ENCODE results near the gene HTT. TPM values are rescaled to one million over a fixed set of nuclear protein-coding genes. Genes with fewer than 3 reads are reported as not detected.

The HTT gene
- total and polyA plus RNA-seq, 2 of the 8 experiments (the other 6 are each of a cell fraction or from before 2014, with no cell fraction given), result 24.0 to 71.0 TPM

- Histone ChIP-seq H2BK5ac (ENCODE audit: low read depth, low read length) (no peak overlapping the region), H3K23ac (ENCODE audit: insufficient read length) (no peak overlapping the region), H4K20me1 (replicated peaks in 1 of 2; ENCODE audit: control insufficient read depth in 1 of 2, insufficient read depth in 2 of 2, low read length in 2 of 2) (peaks cover 0 to 7% of the 10 kb centered on the region in 2 experiments), H3K4me1 (replicated peaks in 1 of 4; ENCODE audit: control insufficient read depth in 3 of 4, insufficient read depth in 4 of 4, low read length in 3 of 4) (peaks cover 0 to 8% (median 0%) of the 10 kb centered on the region in 4 experiments; a peak in 3 of 7 replicates), H4K8ac (ENCODE audit: extremely low read depth, insufficient read depth, low read length) (no peak overlapping the region), H3K23me2 (ENCODE audit: low read depth, low read length) (no peaks in the 10 kb centered on the region), H4K91ac (replicated peaks; ENCODE audit: insufficient read length, low read length) (no peak overlapping the region), H3K79me2 (ENCODE audit: control insufficient read depth in 1 of 2, insufficient read depth in 2 of 2, low read length in 2 of 2) (no peaks in the 10 kb centered on the region), H2BK120ac (replicated peaks; ENCODE audit: low read depth, low read length) (no peak overlapping the region), H2AFZ (ENCODE audit: low read length) (no peak overlapping the region), H3K18ac (ENCODE audit: extremely low read depth, low read length) (no peak overlapping the region), H2AK5ac (ENCODE audit: low read depth, low read length) (no peak overlapping the region), H3K4me2 (ENCODE audit: insufficient read depth in 1 of 2, low read depth in 2 of 2, low read length in 2 of 2) (no peak overlapping the region), H3K9me3 (ENCODE audit: insufficient read depth in 2 of 2, low read depth in 1 of 2, low read length in 1 of 2) (no peaks in the 10 kb centered on the region), H3K79me1 (ENCODE audit: low read depth, low read length) (no peaks in the 10 kb centered on the region), H3K36me3 (ENCODE audit: control insufficient read depth in 2 of 4, insufficient read depth in 4 of 4, low read length in 3 of 4) (no peaks in the 10 kb centered on the region), H4K5ac (ENCODE audit: insufficient read length, low read depth, low read length) (no peak overlapping the region), H2BK20ac (ENCODE audit: low read length) (no peak overlapping the region), H3K4ac (replicated peaks; ENCODE audit: insufficient read length, low read depth, low read length) (no peak overlapping the region), H3K9ac (replicated peaks in 1 of 4; ENCODE audit: extremely low read depth in 1 of 4, low read depth in 3 of 4, low read length in 3 of 4) (no peak overlapping the region), H2BK12ac (ENCODE audit: low read depth, low read length) (no peak overlapping the region), H3K27me3 (replicated peaks in 1 of 4; ENCODE audit: control insufficient read depth in 3 of 4, extremely low read depth in 1 of 4, insufficient read depth in 3 of 4, low read length in 3 of 4) (no peaks in the 10 kb centered on the region), H2BK15ac (ENCODE audit: low read length) (no peak overlapping the region), H3K56ac (replicated peaks; ENCODE audit: insufficient read length, low read depth, low read length) (no peak overlapping the region), H3K14ac (ENCODE audit: insufficient read length) (no peak overlapping the region), H3K4me3 (ENCODE audit: extremely low read depth in 1 of 4, insufficient read depth in 2 of 4, low read depth in 3 of 4, low read length in 4 of 4) (no peak overlapping the region), H3K27ac (ENCODE audit: low read depth, low read length) (no peak overlapping the region)
- DNase-seq (ENCODE audit: low read depth in 1 of 2, low spot score in 2 of 2) (no peak), FAIRE-seq (no peak)
- ChIA-PET POLR2A (ENCODE audit: partially characterized antibody) (no interaction called here), CTCF (ENCODE audit: partially characterized antibody) (interaction anchor here (1.5 kb wide), 1 partner anchor 66 kb away, joined by 7 read pairs; no protein-coding TSS in a partner anchor)
- WGBS, 2 experiments (ENCODE audit: extremely low coverage in 1 of 2, insufficient coverage in 1 of 2, insufficient read length in 1 of 2, insufficient replicate concordance in 2 of 2, low coverage in 1 of 2, low lambda C conversion rate in 2 of 2, missing lambda C conversion rate in 1 of 2), result 93% methylated on average over 35 of the region's 38 CpGs; no CpG with 5 or more reads in 1 of the 2 experiments
- TF ChIP-seq MAFK (IDR thresholded peaks at IDR 0.05; ENCODE audit: low read depth, low read length) (no peak), YY1 (IDR thresholded peaks at IDR 0.05; ENCODE audit: low read depth, low read length) (no peak), CTBP2 (IDR thresholded peaks at IDR 0.05; ENCODE audit: borderline replicate concordance, insufficient read depth, insufficient read length, low read length) (no peak), TCF12 (IDR thresholded peaks at IDR 0.05; ENCODE audit: low read depth, low read length) (no peak), RFX5 (IDR thresholded peaks at IDR 0.05; ENCODE audit: borderline replicate concordance, low read depth, low read length) (no peak), HDAC6 (IDR thresholded peaks at IDR 0.05; ENCODE audit: low read depth, low read length) (no peak), BRCA1 (IDR thresholded peaks at IDR 0.05; ENCODE audit: low read depth, low read length) (no peak), SAP30 (IDR thresholded peaks at IDR 0.05; ENCODE audit: insufficient read depth, insufficient replicate concordance, low read length) (no peak), SUZ12 (IDR thresholded peaks at IDR 0.05; ENCODE audit: low read length) (no peak), POLR2AphosphoS5 (IDR thresholded peaks at IDR 0.05; ENCODE audit: low read depth, low read length) (no peak), POU5F1 (IDR thresholded peaks at IDR 0.05; ENCODE audit: low read depth, low read length) (no peak), ASH2L (IDR thresholded peaks at IDR 0.05; ENCODE audit: low read length) (no peak), EGR1 (IDR thresholded peaks at IDR 0.05; ENCODE audit: borderline replicate concordance, low read depth, low read length) (no peak), JUN (IDR thresholded peaks at IDR 0.05; ENCODE audit: low read depth, low read length) (no peak)
Measured at GRCh38 chr4:3252831-3253641, 178.6 kb downstream of the HTT start.
